GM12875 (cell line): Measurements from ENCODE around the gene STX19.
A peak's percentile ranks its signal among the peaks of the same experiment; 100 is the strongest.

Experiments used
- H3K4me3 ChIP-seq: one replicate; pipeline ENCODE4 v1.5.1; 2011; ENCODE audit warnings: low read depth, low read length, control low read depth
- TF ChIP-seq, protein P1 (sequence below): IDR thresholded peaks from 2 replicates; pipeline ENCODE4 v1.5.1; 2011; ENCODE audit warnings: low read depth, mild to moderate bottlenecking, control low read depth, inconsistent platforms, low read length, moderate library complexity, borderline replicate concordance; ENCODE audit not compliant: insufficient read depth

Gene STX19

DNA sequence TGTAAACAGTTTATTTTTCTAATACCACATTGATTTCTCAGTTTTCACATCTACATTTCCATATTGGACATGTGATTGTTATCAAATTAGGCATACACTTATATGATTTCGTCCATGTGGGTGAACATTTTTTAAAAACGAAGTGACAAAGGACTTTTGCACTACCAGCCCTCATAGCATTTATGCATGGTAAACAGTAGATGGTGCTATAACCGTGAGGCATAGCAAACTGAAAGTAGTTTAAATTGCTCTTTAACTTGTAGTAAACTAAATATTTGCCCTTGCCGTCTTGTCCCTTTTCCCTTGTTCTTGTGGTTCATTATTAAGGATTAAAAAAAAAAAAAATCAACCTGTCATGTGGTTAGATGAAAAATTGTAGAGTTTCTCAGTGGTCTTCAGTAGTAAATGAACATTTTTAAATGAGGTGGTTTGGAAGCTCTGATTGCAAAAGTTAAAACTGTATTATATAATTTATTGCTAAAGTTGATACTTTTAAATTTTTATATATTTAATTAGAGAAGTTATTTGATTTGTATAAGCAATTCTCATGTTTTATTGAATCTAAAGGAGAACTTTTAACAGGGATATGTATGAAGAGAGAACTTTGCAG is 24.0 kb downstream of the STX19 start:
- no peak overlapping the region for H3K4me3 ChIP-seq

DNA sequence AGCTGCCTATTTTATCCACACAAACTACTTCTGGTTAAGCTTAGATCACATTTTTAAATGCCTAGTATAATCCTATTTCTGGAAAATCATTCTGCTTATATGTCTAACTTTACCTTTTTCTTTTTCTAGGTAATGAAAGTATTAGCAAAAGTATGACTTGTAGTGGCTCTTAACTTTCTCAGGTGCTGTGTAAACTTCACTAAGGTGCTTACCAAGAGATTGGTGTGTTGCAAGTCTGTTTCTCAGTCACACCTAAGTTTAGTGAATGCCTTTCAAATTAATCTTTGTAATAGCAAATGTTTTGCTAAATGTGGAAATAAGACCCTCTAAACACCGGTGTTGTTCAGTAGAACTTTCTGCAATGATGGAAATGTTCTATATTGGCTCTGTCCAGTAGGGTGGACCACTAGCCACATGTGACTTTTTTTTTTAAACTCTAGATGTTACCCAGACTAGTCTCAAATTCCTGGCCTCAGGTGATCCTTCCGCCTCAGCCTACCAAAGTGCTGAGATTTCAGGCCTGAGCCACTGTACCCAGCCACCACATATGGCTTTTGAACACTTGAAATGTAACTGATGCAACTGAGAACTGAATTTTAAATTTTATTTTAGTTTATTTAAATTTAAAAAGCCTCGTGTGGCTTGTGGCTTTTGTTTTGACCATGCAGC is 26.4 kb downstream of the STX19 start:
- no peak overlapping the region for H3K4me3 ChIP-seq
- TF ChIP-seq, protein P1, sequence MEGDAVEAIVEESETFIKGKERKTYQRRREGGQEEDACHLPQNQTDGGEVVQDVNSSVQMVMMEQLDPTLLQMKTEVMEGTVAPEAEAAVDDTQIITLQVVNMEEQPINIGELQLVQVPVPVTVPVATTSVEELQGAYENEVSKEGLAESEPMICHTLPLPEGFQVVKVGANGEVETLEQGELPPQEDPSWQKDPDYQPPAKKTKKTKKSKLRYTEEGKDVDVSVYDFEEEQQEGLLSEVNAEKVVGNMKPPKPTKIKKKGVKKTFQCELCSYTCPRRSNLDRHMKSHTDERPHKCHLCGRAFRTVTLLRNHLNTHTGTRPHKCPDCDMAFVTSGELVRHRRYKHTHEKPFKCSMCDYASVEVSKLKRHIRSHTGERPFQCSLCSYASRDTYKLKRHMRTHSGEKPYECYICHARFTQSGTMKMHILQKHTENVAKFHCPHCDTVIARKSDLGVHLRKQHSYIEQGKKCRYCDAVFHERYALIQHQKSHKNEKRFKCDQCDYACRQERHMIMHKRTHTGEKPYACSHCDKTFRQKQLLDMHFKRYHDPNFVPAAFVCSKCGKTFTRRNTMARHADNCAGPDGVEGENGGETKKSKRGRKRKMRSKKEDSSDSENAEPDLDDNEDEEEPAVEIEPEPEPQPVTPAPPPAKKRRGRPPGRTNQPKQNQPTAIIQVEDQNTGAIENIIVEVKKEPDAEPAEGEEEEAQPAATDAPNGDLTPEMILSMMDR: no peak

More for the DNA sequence above, 24.0 kb downstream of the STX19 start:
- TF ChIP-seq, protein P1: peak; percentile 57; the same call in 1 of the 2 replicates

DNA sequence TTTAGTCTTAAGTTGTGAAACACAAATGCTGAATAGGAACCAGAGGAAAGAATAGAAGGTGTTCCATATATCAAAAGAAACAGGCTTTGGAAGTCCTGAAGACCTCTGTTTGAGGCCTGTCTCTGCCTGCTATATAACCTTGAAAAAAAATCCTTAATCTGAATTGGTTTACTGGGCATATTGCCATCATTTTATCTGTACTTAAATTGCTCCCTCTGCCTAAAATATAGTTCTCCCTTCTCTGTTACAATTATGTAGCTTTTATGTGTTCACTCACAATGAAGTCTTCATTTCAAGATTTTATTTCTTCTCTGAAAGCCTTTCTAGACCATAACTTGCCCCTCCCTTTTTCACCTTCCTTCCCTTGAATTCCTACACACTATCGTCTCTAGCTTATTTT is 27.2 kb downstream of the STX19 start:
- no peak overlapping the region for H3K4me3 ChIP-seq
- TF ChIP-seq, protein P1: no peak

DNA sequence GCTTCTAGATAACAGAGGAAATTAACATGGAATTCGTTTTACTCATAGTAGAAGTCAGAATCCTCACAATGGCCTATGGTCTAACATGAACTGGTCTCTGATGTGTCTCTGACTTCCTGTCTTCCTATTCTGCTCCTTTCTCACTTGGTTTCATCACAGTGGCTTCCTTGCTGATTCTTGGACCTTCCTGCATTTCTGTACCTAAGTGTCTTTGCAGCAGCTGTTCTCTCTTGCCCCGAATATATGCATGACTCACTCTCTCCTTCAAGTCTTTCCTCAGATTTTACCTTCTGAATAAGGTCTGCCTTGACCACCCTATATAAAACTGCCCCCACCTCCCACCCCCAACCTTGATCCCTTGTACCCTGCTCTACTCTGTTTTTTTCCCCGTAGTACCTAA is 34.3 kb downstream of the STX19 start:
- TF ChIP-seq, protein P1: no peak
- no peak overlapping the region for H3K4me3 ChIP-seq

DNA sequence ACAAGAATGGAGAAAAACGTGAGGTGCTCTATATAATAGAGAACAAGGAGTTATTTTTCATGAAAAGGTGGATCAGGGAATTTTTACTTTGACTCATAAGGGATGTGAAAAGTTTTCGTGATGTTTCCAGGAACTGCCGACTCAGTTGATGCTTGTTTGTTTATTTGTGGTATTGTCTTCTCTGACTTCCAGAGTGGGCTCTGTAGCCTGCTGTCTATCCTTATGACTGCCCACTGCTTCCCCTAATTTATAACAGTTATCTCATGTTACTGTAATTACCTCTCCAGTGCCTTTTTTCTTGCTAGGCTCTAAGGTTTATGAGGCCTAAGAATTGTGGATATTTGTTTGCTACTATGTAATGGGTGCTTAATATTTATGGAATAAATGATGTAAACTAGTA is 36.2 kb downstream of the STX19 start:
- TF ChIP-seq, protein P1: no peak

DNA sequence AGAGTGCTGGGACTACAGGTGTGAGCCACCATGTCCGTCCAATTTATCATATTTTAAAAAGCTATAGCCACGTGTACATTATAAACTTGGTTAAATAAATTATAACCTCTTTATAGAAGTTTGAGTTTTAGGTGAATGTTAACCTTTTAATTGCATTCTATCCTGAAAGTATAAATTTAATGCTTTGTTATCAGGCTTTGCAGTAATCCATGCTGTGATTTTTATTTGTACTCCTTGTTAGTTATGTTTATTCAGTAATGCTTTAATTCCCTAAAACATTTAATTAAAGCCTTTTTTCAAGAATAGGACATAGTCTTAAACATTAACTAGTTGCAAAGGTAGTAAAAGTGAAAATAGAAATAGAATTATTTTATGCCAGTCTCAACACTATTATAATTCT is 36.8 kb downstream of the STX19 start:
- H3K4me3 ChIP-seq: no peak overlapping the region
- TF ChIP-seq, protein P1: no peak

More for the DNA sequence above, 36.2 kb downstream of the STX19 start:
- no peak overlapping the region for H3K4me3 ChIP-seq

DNA sequence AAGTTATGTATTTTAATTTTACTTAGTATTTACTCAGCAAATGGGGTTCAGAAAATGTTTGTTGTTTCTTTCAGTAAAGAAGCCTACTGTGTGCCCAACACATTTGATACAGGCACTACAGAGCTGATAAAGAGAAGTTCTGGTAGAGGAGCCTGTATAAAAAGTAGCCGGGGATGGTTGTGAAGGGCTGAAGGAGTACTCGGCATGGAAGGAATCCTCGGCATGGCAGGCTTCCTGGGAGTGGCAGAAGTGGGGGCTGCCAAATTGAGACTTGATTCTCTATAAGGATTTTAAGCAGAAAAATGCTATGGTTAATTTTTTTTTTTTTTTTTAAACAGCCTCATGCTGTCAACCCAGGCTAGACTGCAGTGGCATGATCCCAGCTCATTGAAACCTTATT is 39.2 kb downstream of the STX19 start:
- TF ChIP-seq, protein P1: no peak
- H3K4me3 ChIP-seq: no peak overlapping the region
